ENCODE measurements around the gene CAMK1D. TPM values are rescaled to one million over a fixed set of nuclear protein-coding genes. Genes with fewer than 3 reads are reported as not detected.
A peak's percentile ranks its signal among the peaks of the same experiment; 100 is the strongest.

CAMK1D gene
- total RNA-seq, 2 donors from 2014 or later, result 4.8 to 14.5 TPM

GRCh38 chr10:12628153-12628552 lies 278.8 kb downstream of the CAMK1D start:
- peaks cover 5% of the 10 kb centered on the region for H3K4me1 ChIP-seq (replicated peaks)
- no peak overlapping the region for H3K27ac ChIP-seq
- TF ChIP-seq POLR2AphosphoS5 (IDR thresholded peaks at IDR 0.05) (no peak), POLR2A (IDR thresholded peaks at IDR 0.05) (no peak)
- DNase-seq (ENCODE audit: low spot score), result no peak
- no peaks in the 10 kb centered on the region for H3K9me3 ChIP-seq
- no peaks in the 10 kb centered on the region for H3K36me3 ChIP-seq
- WGBS, result 95% methylated on average over 2 of the region's 2 CpGs
- intact Hi-C loops (cut with DNase I), result no loop called here
- H3K4me3 ChIP-seq, result no peak overlapping the region
- H3K27me3 ChIP-seq (replicated peaks; ENCODE audit: insufficient read depth), result no peaks in the 10 kb centered on the region

DNA sequence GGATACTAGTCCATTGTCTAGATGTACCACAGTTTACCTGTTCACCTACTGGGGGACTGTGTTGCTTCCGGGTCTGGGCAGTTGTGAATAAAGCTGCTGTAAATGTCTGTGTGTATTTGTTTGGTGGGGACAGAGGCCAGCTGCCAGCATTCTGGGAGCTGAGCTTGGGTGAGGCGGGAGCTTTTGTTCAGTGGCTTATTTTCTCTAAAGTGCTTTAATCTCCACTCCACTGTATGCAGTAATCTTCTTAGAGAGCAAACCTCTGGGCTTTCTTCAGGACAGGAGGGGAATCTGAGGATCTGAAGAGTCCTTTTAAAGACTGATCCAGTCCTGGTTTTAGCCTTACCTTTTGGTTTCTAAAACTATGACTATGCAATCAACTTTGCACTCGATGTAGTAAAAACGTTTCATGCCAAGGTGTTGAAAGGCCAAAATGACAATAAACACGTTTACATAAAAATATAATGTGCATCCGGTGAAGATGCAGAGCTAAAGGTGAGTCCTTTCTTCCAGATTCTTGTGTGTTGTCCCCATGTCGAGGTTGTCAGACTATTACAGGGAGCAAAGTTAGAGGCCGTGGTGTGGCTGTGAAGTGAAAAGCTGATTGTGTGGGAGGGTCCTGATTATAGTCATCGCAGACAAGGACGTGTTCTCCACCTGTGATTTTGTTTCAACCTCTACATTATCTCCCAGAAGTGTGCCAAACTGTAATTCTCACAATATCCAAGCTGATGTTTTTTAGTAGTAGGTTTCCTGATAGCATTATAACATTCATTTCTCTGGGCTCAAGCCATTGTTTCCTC lies 279.8 kb downstream of the CAMK1D start:
- TF ChIP-seq POLR2AphosphoS5 (IDR thresholded peaks at IDR 0.05) (peak; percentile 14), POLR2A (IDR thresholded peaks at IDR 0.05) (no peak)
- no peaks in the 10 kb centered on the region for H3K27me3 ChIP-seq (replicated peaks; ENCODE audit: insufficient read depth)
- H3K36me3 ChIP-seq, result no peaks in the 10 kb centered on the region
- no peaks in the 10 kb centered on the region for H3K9me3 ChIP-seq
- WGBS, result 21% methylated on average over 10 of the region's 10 CpGs
- H3K4me3 ChIP-seq, result no peak overlapping the region
- H3K4me1 ChIP-seq (replicated peaks), result peaks cover 5% of the 10 kb centered on the region
- intact Hi-C loops (cut with DNase I), result no loop called here
- H3K27ac ChIP-seq, result no peak overlapping the region
- DNase-seq (ENCODE audit: low spot score), result peak; percentile 47

GRCh38 chr10:12629767-12630165 lies 280.4 kb downstream of the CAMK1D start:
- intact Hi-C loops (cut with DNase I), result no loop called here
- 69% methylated on average over 5 of the region's 5 CpGs for WGBS

DNA sequence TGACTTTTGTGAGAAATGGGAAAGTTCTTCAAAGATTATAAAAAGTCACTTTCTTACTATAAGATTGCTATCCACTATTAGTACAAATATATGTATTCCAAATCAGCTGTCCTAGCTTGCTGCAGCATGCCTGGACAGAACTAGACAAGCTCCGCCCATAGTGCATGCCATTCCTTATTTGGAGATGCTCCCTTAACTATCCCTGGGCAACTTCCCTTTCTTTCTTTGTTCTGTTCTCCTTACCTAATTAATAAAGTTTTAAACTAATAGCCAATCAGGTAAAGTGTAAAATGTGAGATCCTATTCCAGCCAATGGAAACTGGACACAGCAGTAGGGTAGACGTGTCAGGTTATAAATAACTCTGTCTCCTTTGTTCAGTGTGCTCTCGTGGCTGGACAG lies 281.9 kb downstream of the CAMK1D start:
- WGBS, result 82% methylated on average over 3 of the region's 3 CpGs
- DNase-seq (ENCODE audit: low spot score), result no peak
- H3K4me1 ChIP-seq (replicated peaks), result peaks cover 5% of the 10 kb centered on the region
- no peak overlapping the region for H3K4me3 ChIP-seq
- intact Hi-C loops (cut with DNase I), result no loop called here
- H3K9me3 ChIP-seq, result no peaks in the 10 kb centered on the region
- H3K27me3 ChIP-seq (replicated peaks; ENCODE audit: insufficient read depth), result no peaks in the 10 kb centered on the region
- H3K36me3 ChIP-seq, result no peaks in the 10 kb centered on the region
- TF ChIP-seq, protein P1, sequence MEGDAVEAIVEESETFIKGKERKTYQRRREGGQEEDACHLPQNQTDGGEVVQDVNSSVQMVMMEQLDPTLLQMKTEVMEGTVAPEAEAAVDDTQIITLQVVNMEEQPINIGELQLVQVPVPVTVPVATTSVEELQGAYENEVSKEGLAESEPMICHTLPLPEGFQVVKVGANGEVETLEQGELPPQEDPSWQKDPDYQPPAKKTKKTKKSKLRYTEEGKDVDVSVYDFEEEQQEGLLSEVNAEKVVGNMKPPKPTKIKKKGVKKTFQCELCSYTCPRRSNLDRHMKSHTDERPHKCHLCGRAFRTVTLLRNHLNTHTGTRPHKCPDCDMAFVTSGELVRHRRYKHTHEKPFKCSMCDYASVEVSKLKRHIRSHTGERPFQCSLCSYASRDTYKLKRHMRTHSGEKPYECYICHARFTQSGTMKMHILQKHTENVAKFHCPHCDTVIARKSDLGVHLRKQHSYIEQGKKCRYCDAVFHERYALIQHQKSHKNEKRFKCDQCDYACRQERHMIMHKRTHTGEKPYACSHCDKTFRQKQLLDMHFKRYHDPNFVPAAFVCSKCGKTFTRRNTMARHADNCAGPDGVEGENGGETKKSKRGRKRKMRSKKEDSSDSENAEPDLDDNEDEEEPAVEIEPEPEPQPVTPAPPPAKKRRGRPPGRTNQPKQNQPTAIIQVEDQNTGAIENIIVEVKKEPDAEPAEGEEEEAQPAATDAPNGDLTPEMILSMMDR (IDR thresholded peaks at IDR 0.05), result no peak
- TF ChIP-seq POLR2AphosphoS5 (IDR thresholded peaks at IDR 0.05), result no peak
- no peak for TF ChIP-seq POLR2A (IDR thresholded peaks at IDR 0.05)
- no peak overlapping the region for H3K27ac ChIP-seq

More at GRCh38 chr10:12629767-12630165, 280.4 kb downstream of the CAMK1D start:
- Histone ChIP-seq H3K27ac (no peak overlapping the region), H3K27me3 (replicated peaks; ENCODE audit: insufficient read depth) (no peaks in the 10 kb centered on the region), H3K36me3 (no peaks in the 10 kb centered on the region), H3K9me3 (no peaks in the 10 kb centered on the region), H3K4me3 (no peak overlapping the region), H3K4me1 (replicated peaks) (peaks cover 5% of the 10 kb centered on the region)
- DNase-seq (ENCODE audit: low spot score), result no peak
- TF ChIP-seq POLR2AphosphoS5 (IDR thresholded peaks at IDR 0.05) (no peak), POLR2A (IDR thresholded peaks at IDR 0.05) (no peak)
- TF ChIP-seq, protein P1 (IDR thresholded peaks at IDR 0.05), result no peak

- H3K4me3 ChIP-seq, result no peak overlapping the region
- no peak overlapping the region for H3K27ac ChIP-seq
- intact Hi-C loops (cut with DNase I), result no loop called here
- no peaks in the 10 kb centered on the region for H3K36me3 ChIP-seq
- H3K9me3 ChIP-seq, result no peaks in the 10 kb centered on the region
- DNase-seq (ENCODE audit: low spot score), result peak; percentile 41
- peaks cover 5% of the 10 kb centered on the region for H3K4me1 ChIP-seq (replicated peaks)
- TF ChIP-seq, protein P1 (IDR thresholded peaks at IDR 0.05), result no peak
- TF ChIP-seq POLR2AphosphoS5 (IDR thresholded peaks at IDR 0.05), result peak; percentile 50
- TF ChIP-seq POLR2A (IDR thresholded peaks at IDR 0.05), result no peak
- WGBS, result 85% methylated on average over 14 of the region's 14 CpGs
- H3K27me3 ChIP-seq (replicated peaks; ENCODE audit: insufficient read depth), result no peaks in the 10 kb centered on the region
These were observed 282.6 kb downstream of the CAMK1D start for GRCh38 chr10:12631787-12632562.
